Tibial nerve (tissue), 4 donors: ENCODE measurements around the gene DNM3. TPM values are rescaled to one million over a fixed set of nuclear protein-coding genes. Genes with fewer than 3 reads are reported as not detected.

ENCODE experiments used
- DNase-seq, 2 donors: peaks; one replicate each; pipeline ENCODE4 v3.0.0-alpha.2; 2019; ENCODE audit warnings: low spot score in 2 of 2
- H3K27ac ChIP-seq, 4 donors: fragments of 200-600 bp; sonication (generic) in 3 of 4; one replicate each; pipeline ENCODE4 v1.5.1; 2017 to 2019; ENCODE audit warnings: mild to moderate bottlenecking in 1 of 4
- H3K27me3 ChIP-seq, 2 donors: fragments of 200-600 bp; sonication (generic) in 1 of 2; one replicate each; pipeline versions ENCODE4 v1.5.1 to v1.6.0; 2017 to 2019
- H3K36me3 ChIP-seq, 3 donors: fragments of 200-600 bp; sonication (generic); one replicate each; pipeline ENCODE4 v1.5.1; 2018 to 2019
- H3K4me1 ChIP-seq, 4 donors: fragments of 200-600 bp; sonication (generic) in 3 of 4; one replicate each; pipeline ENCODE4 v1.5.1; 2017 to 2019
- H3K4me3 ChIP-seq, 4 donors: fragments of 200-600 bp; sonication (generic) in 3 of 4; one replicate each; pipeline ENCODE4 v1.5.1; 2017 to 2019; ENCODE audit warnings: mild to moderate bottlenecking in 1 of 4, moderate library complexity in 1 of 4
- H3K9me3 ChIP-seq, 4 donors: fragments of 200-600 bp; sonication (generic) in 3 of 4; one replicate each; pipeline ENCODE4 v1.5.1; 2017 to 2019
- CTCF ChIP-seq, 5 experiments: fragments of 200-600 bp in 3 of 5; fragments of 450-650 bp in 2 of 5; sonication (generic) in 3 of 5; IDR thresholded peaks; one replicate each; pipeline ENCODE4 v1.5.1; 2016 to 2019; ENCODE audit warnings: antibody characterized with exemption in 5 of 5, mild to moderate bottlenecking in 3 of 5, moderate library complexity in 2 of 5
- EP300 ChIP-seq, 2 donors: sonication (generic); formaldehyde crosslinking; IDR thresholded peaks; one replicate each; pipeline ENCODE4 v1.6.1; 2017; ENCODE audit warnings: antibody characterized with exemption in 2 of 2, mild to moderate bottlenecking in 1 of 2
- POLR2A ChIP-seq, 2 donors: fragments of 450-650 bp; IDR thresholded peaks; one replicate each; pipeline ENCODE4 v1.6.1; 2017; ENCODE audit warnings: antibody characterized with exemption in 2 of 2, mild to moderate bottlenecking in 2 of 2, moderate library complexity in 2 of 2
- WGBS, 2 donors: methylation state at CpG; one replicate each; pipeline ENCODE4 v1.1.5; 2018; 5-methylcytosine and 5-hydroxymethylcytosine counted together
- total RNA-seq, 4 donors: library from RNA; depleted of rRNA; stranded (reverse); fragments of >200 nt; gene quantifications; one replicate each; pipeline ENCODE4 v1.1.0, GENCODE V29; 2016

The DNM3 gene
- total RNA-seq, 4 donors from 2014 or later, result 9.8 to 15.3 (median 12.3) TPM

DNA sequence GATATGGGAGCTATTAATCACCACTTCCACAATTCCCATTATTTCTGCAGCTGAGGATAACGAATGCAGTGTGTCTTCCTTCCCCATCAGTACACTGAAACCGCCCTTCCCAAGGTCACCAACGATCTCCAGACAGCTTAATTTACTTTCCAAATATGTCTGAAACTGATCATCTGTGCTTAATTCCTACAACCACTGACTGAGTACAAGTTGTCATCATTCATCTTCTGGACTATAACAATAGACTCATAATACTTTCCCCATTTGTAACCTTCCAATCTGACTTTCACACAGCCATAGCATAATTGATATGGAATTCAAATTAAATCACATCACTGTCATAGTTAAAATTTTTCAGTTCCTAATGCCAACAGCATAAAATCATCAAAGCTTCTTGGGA is 17.4 kb downstream of the DNM3 start:
- Histone ChIP-seq H3K4me3 (no peak overlapping the region), H3K9me3 (peaks cover 0 to 13% (median 0%) of the 10 kb centered on the region in 4 donors), H3K4me1 (no peaks in the 10 kb centered on the region), H3K27me3 (no peaks in the 10 kb centered on the region), H3K36me3 (peaks cover 0 to 15% (median 0%) of the 10 kb centered on the region in 3 donors), H3K27ac (no peak overlapping the region)
- TF ChIP-seq POLR2A (IDR thresholded peaks at IDR 0.05) (no peak), EP300 (IDR thresholded peaks at IDR 0.05) (no peak), CTCF (IDR thresholded peaks at IDR 0.05) (no peak)
- WGBS, 2 donors, result 73 to 82% methylated on average over 3 of the region's 3 CpGs
- DNase-seq, result no peak

DNA sequence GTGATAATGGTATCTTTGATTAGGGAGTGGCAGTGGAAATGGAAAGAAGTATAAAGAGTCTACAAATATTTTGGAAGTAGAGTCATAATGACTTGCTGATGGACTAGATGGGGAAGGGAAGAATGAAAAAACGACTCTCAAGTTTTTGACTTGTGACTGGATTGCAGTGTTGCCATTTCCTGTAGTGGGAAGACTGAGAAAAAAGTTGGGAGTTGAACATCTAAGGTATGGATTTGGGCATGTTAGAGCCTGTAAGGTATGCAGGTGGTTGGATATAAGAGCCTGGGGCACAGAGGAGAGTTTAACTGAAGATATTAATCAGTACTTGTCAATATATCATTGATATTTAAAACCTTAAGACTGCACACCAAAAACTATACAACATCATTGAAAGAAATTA is 19.4 kb downstream of the DNM3 start:
- Histone ChIP-seq H3K9me3 (peaks cover 0 to 13% (median 0%) of the 10 kb centered on the region in 4 donors), H3K36me3 (peaks cover 0 to 15% (median 0%) of the 10 kb centered on the region in 3 donors), H3K27ac (no peak overlapping the region), H3K4me3 (no peak overlapping the region), H3K4me1 (no peaks in the 10 kb centered on the region), H3K27me3 (no peaks in the 10 kb centered on the region)
- TF ChIP-seq CTCF (IDR thresholded peaks at IDR 0.05), result no peak
- no peak for TF ChIP-seq POLR2A (IDR thresholded peaks at IDR 0.05)
- no peak for TF ChIP-seq EP300 (IDR thresholded peaks at IDR 0.05)
- no peak for DNase-seq
- WGBS, 2 donors, result 73 to 77% methylated on average over 1 of the region's 1 CpG

DNA sequence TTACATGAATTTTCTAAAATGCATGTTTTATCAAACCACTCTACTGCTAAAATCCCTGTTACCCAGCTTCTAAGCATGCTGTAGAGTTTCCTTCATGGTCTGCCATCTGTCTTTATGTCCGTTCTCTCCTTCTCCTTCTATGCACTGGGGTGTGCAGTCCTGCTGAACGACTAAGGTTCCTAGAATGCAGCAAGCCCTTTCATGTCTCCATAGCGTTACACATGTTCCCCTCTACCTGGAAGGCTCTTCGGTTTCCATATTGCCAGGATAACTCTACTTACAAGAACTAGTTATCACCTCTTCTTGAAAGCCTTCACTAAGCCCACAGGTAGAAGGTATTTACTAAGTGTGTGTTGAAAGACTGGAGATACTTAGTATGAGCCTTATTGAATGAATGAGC is 22.2 kb downstream of the DNM3 start:
- TF ChIP-seq POLR2A (IDR thresholded peaks at IDR 0.05) (no peak), CTCF (IDR thresholded peaks at IDR 0.05) (no peak), EP300 (IDR thresholded peaks at IDR 0.05) (no peak)
- Histone ChIP-seq H3K27me3 (no peaks in the 10 kb centered on the region), H3K9me3 (no peaks in the 10 kb centered on the region), H3K27ac (no peak overlapping the region), H3K36me3 (peaks cover 0 to 8% (median 0%) of the 10 kb centered on the region in 3 donors), H3K4me3 (no peak overlapping the region), H3K4me1 (peaks cover 0 to 9% (median 0%) of the 10 kb centered on the region in 4 donors)
- DNase-seq, result no peak
- WGBS, 2 donors, result 84 to 94% methylated on average over 4 of the region's 4 CpGs

GRCh38 chr1:171864308-171864707 is 23.0 kb downstream of the DNM3 start:
- Histone ChIP-seq H3K4me1 (peaks cover 0 to 14% (median 0%) of the 10 kb centered on the region in 4 donors), H3K27me3 (no peaks in the 10 kb centered on the region), H3K36me3 (peaks cover 0 to under 1% (median 0%) of the 10 kb centered on the region in 3 donors), H3K4me3 (no peak overlapping the region), H3K9me3 (no peaks in the 10 kb centered on the region), H3K27ac (no peak overlapping the region)
- TF ChIP-seq CTCF (IDR thresholded peaks at IDR 0.05) (no peak), POLR2A (IDR thresholded peaks at IDR 0.05) (no peak), EP300 (IDR thresholded peaks at IDR 0.05) (no peak)
- DNase-seq, result no peak

GRCh38 chr1:171865106-171865505 is 23.8 kb downstream of the DNM3 start:
- peaks cover 0 to 17% (median 0%) of the 10 kb centered on the region in 4 donors for H3K4me1 ChIP-seq
- no peak overlapping the region for H3K4me3 ChIP-seq
- H3K27ac ChIP-seq, result no peak overlapping the region
- TF ChIP-seq CTCF (IDR thresholded peaks at IDR 0.05), result no peak
- no peak for TF ChIP-seq EP300 (IDR thresholded peaks at IDR 0.05)
- no peak for TF ChIP-seq POLR2A (IDR thresholded peaks at IDR 0.05)
- H3K9me3 ChIP-seq, result no peaks in the 10 kb centered on the region
- no peaks in the 10 kb centered on the region for H3K27me3 ChIP-seq
- H3K36me3 ChIP-seq, result no peaks in the 10 kb centered on the region
- DNase-seq, result no peak
- 88 to 95% methylated on average over 6 of the region's 6 CpGs for WGBS, 2 donors
